Mesenchymal stem cell (in vitro differentiated cells and primary cell): Measurements from ENCODE around the gene LRIF1.

Source experiments
- DNase-seq: peaks from one replicate; pipeline ENCODE4 v3.0.0-alpha.2; 2013
- H2AFZ ChIP-seq: one replicate; pipeline ENCODE4 v1.6.1; 2013; ENCODE audit warnings: low read depth, mild to moderate bottlenecking, control low read depth, inconsistent platforms, low read length, moderate library complexity
- H2AK5ac ChIP-seq: 2 replicates; pipeline ENCODE4 v1.6.1; 2013; ENCODE audit warnings: low read length, moderate library complexity, mild to moderate bottlenecking, inconsistent platforms; ENCODE audit not compliant: severe bottlenecking
- H2BK120ac ChIP-seq: one replicate; pipeline ENCODE4 v1.6.1; 2013; ENCODE audit warnings: low read depth, mild to moderate bottlenecking, inconsistent platforms, low read length, moderate library complexity
- H2BK12ac ChIP-seq, 2 experiments: one replicate each; pipeline ENCODE4 v1.6.1; 2013; ENCODE audit warnings: inconsistent platforms in 2 of 2, low read length in 2 of 2, mild to moderate bottlenecking in 2 of 2, moderate library complexity in 2 of 2, control low read depth in 1 of 2
- H2BK15ac ChIP-seq: one replicate; pipeline ENCODE4 v1.6.1; 2013; ENCODE audit warnings: mild to moderate bottlenecking, low read depth, inconsistent platforms; ENCODE audit not compliant: poor library complexity, severe bottlenecking
- H2BK5ac ChIP-seq: 2 replicates; pipeline ENCODE4 v1.6.1; 2013; ENCODE audit warnings: low read depth, mild to moderate bottlenecking, low read length, control low read depth, inconsistent platforms; ENCODE audit not compliant: poor library complexity, severe bottlenecking
- H3K14ac ChIP-seq, 2 experiments: one replicate each; pipeline ENCODE4 v1.6.1; 2013; ENCODE audit warnings: inconsistent platforms in 2 of 2, low read length in 2 of 2, control low read depth in 1 of 2, mild to moderate bottlenecking in 1 of 2, moderate library complexity in 1 of 2
- H3K18ac ChIP-seq, 2 experiments: one replicate each; pipeline ENCODE4 v1.6.1; 2013; ENCODE audit warnings: inconsistent platforms in 2 of 2, low read length in 2 of 2, control low read depth in 1 of 2, low read depth in 1 of 2, mild to moderate bottlenecking in 1 of 2
- H3K23ac ChIP-seq, 2 experiments: one replicate each; pipeline ENCODE4 v1.6.1; 2013; ENCODE audit warnings: inconsistent platforms in 2 of 2, low read length in 2 of 2, mild to moderate bottlenecking in 2 of 2, moderate library complexity in 2 of 2, control low read depth in 1 of 2
- H3K27ac ChIP-seq: 2 replicates; pipeline ENCODE4 v1.5.1; 2013; ENCODE audit warnings: mild to moderate bottlenecking, moderate library complexity, low read length, control low read depth, inconsistent platforms; ENCODE audit not compliant: poor library complexity, severe bottlenecking
- H3K27me3 ChIP-seq, 2 experiments: 2 replicates each; pipeline versions ENCODE4 v1.6.1 to v1.7.0; 2013; ENCODE audit warnings: low read length in 2 of 2, mild to moderate bottlenecking in 2 of 2, moderate library complexity in 2 of 2, control low read depth in 1 of 2, inconsistent platforms in 1 of 2; ENCODE audit not compliant: control insufficient read depth in 1 of 2, insufficient read depth in 1 of 2
- H3K36me3 ChIP-seq, 2 experiments: 2 replicates each; pipeline versions ENCODE4 v1.6.1 to v1.7.0; 2013; ENCODE audit warnings: low read length in 2 of 2, control low read depth in 1 of 2, inconsistent platforms in 1 of 2, low read depth in 1 of 2, mild to moderate bottlenecking in 1 of 2; ENCODE audit not compliant: insufficient read depth in 2 of 2, control insufficient read depth in 1 of 2
- H3K4ac ChIP-seq, 2 experiments: one replicate each; pipeline ENCODE4 v1.6.1; 2013; ENCODE audit warnings: inconsistent platforms in 2 of 2, low read length in 2 of 2, mild to moderate bottlenecking in 2 of 2, moderate library complexity in 2 of 2, control low read depth in 1 of 2, low read depth in 1 of 2
- H3K4me1 ChIP-seq: 2 replicates; pipeline ENCODE4 v1.6.1; 2013; ENCODE audit warnings: low read depth, low read length, control low read depth; ENCODE audit not compliant: control insufficient read depth, insufficient read depth
- H3K4me2 ChIP-seq: 2 replicates; pipeline ENCODE4 v1.6.1; 2013; ENCODE audit warnings: low read length, mild to moderate bottlenecking, inconsistent platforms; ENCODE audit not compliant: poor library complexity, severe bottlenecking
- H3K4me3 ChIP-seq, 2 experiments: 2 replicates each; pipeline versions ENCODE4 v1.5.1 to v1.7.0; 2013; ENCODE audit warnings: low read length in 2 of 2, mild to moderate bottlenecking in 2 of 2, control low read depth in 1 of 2, low read depth in 1 of 2; ENCODE audit not compliant: insufficient read depth in 1 of 2
- H3K79me1 ChIP-seq: replicated peaks from 2 replicates; pipeline ENCODE4 v1.6.1; 2013; ENCODE audit warnings: mild to moderate bottlenecking, control low read depth, low read length, inconsistent platforms; ENCODE audit not compliant: poor library complexity, severe bottlenecking
- H3K9ac ChIP-seq: 2 replicates; pipeline ENCODE4 v1.7.0; 2013; ENCODE audit warnings: mild to moderate bottlenecking, low read length, moderate library complexity
- H3K9me3 ChIP-seq: 2 replicates; pipeline ENCODE4 v1.7.0; 2013; ENCODE audit warnings: mild to moderate bottlenecking, low read length; ENCODE audit not compliant: control insufficient read depth
- H4K8ac ChIP-seq: one replicate; pipeline ENCODE4 v1.6.1; 2013; ENCODE audit warnings: inconsistent platforms, mild to moderate bottlenecking, low read length, moderate library complexity
- H4K91ac ChIP-seq: one replicate; pipeline ENCODE4 v1.6.1; 2013; ENCODE audit warnings: mild to moderate bottlenecking, low read length, inconsistent platforms
- WGBS: methylation state at CpG from one replicate; pipeline ENCODE4 v1.1.7; 2013; ENCODE audit warnings: mixed read lengths; 5-methylcytosine and 5-hydroxymethylcytosine counted together

The LRIF1 gene

DNA sequence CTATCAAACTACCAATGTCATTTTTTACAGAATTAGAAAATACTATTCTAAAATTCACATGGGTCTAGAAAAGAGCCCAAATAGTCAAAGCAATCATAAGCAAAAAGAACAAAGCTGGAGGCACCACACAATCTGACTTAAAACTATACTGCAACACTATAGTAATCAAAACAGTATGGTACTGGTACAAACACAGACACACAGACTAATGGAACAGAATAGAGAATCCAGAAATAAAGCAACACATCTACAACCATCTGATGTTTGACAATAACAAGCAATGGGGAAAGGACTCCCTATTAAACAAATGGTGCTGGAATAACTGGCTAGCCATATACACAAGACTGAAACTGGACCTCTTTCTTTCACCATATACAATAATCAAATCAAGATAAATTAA lies 50.9 kb downstream of the LRIF1 start:
- no peak overlapping the region for H2BK15ac ChIP-seq
- no peak overlapping the region for H2BK5ac ChIP-seq
- no peak overlapping the region for H3K27ac ChIP-seq
- H3K4ac ChIP-seq: no peak overlapping the region
- H3K79me1 ChIP-seq: no peaks in the 10 kb centered on the region
- H3K9ac ChIP-seq: no peak overlapping the region
- no peaks in the 10 kb centered on the region for H3K4me1 ChIP-seq
- no peak for DNase-seq
- H3K36me3 ChIP-seq: no peaks in the 10 kb centered on the region
- H3K18ac ChIP-seq: no peak overlapping the region
- H2AK5ac ChIP-seq: no peak overlapping the region
- H4K91ac ChIP-seq: no peak overlapping the region
- no peak overlapping the region for H3K23ac ChIP-seq
- H4K8ac ChIP-seq: no peak overlapping the region
- no peak overlapping the region for H3K4me2 ChIP-seq
- no peak overlapping the region for H3K4me3 ChIP-seq
- no peak overlapping the region for H2AFZ ChIP-seq
- H3K27me3 ChIP-seq: no peaks in the 10 kb centered on the region
- no peak overlapping the region for H2BK120ac ChIP-seq
- H3K9me3 ChIP-seq: peaks cover 7% of the 10 kb centered on the region
- no peak overlapping the region for H3K14ac ChIP-seq
- H2BK12ac ChIP-seq: no peak overlapping the region

DNA sequence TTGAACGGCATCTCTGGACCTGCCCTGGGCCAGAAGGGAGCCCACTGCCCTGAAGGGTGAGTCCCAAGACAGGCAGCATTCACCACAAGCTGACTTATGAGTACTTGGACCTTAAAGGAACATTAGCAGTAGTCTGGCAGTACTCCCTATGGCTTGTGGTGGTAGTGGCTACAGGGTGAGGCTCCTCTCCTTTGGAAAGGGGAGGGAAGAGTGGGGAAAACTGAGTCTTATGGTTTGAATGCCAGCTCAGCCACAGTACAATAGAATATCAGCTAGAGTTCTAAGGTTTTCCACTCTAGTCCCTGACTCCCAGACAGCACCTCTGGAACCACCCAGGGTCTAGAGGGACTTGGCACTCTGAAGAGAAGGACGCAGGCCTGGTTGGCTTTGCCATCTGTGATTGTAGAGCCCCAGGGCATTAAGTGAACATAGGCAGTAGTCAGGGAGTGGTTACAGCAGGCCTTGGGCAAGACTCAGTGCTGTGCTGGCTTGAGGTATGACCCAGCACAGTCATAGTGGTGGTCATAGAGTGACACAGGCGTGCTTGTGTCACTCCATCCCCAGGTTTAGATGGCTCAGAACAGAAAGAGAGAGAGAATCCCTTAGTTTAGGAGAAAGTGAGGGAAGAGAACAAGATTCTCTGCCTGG lies 59.7 kb downstream of the LRIF1 start:
- Histone ChIP-seq H2AFZ (no peak overlapping the region), H3K27ac (no peak overlapping the region), H2BK15ac (no peak overlapping the region), H3K14ac (no peak overlapping the region), H3K27me3 (no peaks in the 10 kb centered on the region), H3K79me1 (no peaks in the 10 kb centered on the region), H3K4me1 (no peaks in the 10 kb centered on the region), H3K36me3 (no peaks in the 10 kb centered on the region), H2BK12ac (no peak overlapping the region), H3K4me2 (no peak overlapping the region), H3K4me3 (no peak overlapping the region), H4K8ac (no peak overlapping the region), H2AK5ac (no peak overlapping the region), H4K91ac (no peak overlapping the region), H3K9ac (no peak overlapping the region), H3K18ac (no peak overlapping the region), H3K23ac (no peak overlapping the region), H3K9me3 (no peaks in the 10 kb centered on the region), H2BK5ac (no peak overlapping the region), H3K4ac (no peak overlapping the region), H2BK120ac (no peak overlapping the region)
- WGBS: 54% methylated on average over 3 of the region's 3 CpGs
- no peak for DNase-seq

DNA sequence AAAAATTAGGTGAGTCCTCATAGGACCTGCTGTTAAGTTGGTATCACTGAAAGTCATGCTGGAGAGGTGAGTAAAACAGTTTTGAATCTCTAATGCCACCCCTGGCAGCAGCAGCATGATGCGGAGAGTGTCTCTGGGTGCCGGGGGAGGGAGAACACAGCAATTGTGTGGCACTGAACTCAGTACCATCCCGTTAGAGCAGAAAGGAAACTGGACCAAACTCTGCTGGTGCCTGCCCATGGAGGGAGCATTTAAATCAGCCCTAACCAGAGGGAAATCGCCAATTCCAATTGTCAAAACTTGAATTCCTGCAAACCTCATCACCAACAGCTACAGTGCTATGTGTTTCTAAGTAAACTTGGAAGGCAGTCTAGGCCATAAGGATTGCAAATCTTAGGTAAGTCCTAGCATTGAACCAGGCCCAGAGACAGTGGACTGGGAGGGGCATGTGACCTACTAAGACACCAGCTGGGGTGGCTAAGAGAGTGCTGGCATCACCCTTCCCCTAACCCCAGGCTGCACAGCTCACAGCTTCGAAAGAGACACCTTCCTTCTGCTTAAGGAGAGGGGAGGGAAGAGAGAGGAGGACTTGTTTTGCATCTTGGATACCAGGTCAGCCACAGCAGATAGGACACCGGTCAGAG lies 60.8 kb downstream of the LRIF1 start:
- H3K79me1 ChIP-seq: no peaks in the 10 kb centered on the region
- H3K9ac ChIP-seq: no peak overlapping the region
- H3K18ac ChIP-seq: no peak overlapping the region
- H2AK5ac ChIP-seq: no peak overlapping the region
- H3K14ac ChIP-seq: no peak overlapping the region
- H3K9me3 ChIP-seq: no peaks in the 10 kb centered on the region
- no peak overlapping the region for H2BK12ac ChIP-seq
- no peak overlapping the region for H3K27ac ChIP-seq
- no peak overlapping the region for H4K91ac ChIP-seq
- H2BK5ac ChIP-seq: no peak overlapping the region
- H2BK15ac ChIP-seq: no peak overlapping the region
- H2AFZ ChIP-seq: no peak overlapping the region
- H3K4ac ChIP-seq: no peak overlapping the region
- H3K23ac ChIP-seq: no peak overlapping the region
- H3K27me3 ChIP-seq: no peaks in the 10 kb centered on the region
- H3K4me2 ChIP-seq: no peak overlapping the region
- WGBS: 75% methylated on average over 5 of the region's 6 CpGs
- H2BK120ac ChIP-seq: no peak overlapping the region
- no peak overlapping the region for H3K4me3 ChIP-seq
- DNase-seq: no peak
- no peaks in the 10 kb centered on the region for H3K4me1 ChIP-seq
- H4K8ac ChIP-seq: no peak overlapping the region
- no peaks in the 10 kb centered on the region for H3K36me3 ChIP-seq

DNA sequence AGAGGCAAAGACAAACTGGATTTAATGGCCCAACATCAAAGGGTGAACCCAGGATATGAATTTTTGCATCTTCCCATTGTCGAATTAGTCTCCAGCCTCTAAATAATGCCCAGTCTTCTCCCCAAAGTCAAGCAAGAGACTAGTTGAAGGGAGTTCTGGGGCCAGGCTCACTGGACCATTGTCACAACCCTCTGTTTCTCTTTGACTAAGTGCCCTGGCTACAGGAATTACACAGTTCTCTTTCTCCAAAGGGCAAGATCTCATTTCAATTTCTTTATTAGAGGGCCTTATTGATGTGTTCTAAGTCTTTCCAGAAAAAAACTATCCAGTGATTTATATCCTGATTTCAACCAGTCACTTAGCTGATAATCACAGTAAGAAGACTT lies 64.3 kb downstream of the LRIF1 start:
- Histone ChIP-seq H4K8ac (no peak overlapping the region), H3K79me1 (no peaks in the 10 kb centered on the region), H2BK120ac (no peak overlapping the region), H3K23ac (no peak overlapping the region), H3K9ac (no peak overlapping the region), H3K14ac (no peak overlapping the region), H2BK5ac (no peak overlapping the region), H3K27me3 (no peaks in the 10 kb centered on the region), H2BK12ac (no peak overlapping the region), H3K18ac (no peak overlapping the region), H3K27ac (no peak overlapping the region), H2BK15ac (no peak overlapping the region), H3K4me1 (no peaks in the 10 kb centered on the region), H2AFZ (no peak overlapping the region), H3K4me3 (no peak overlapping the region), H3K9me3 (no peaks in the 10 kb centered on the region), H4K91ac (no peak overlapping the region), H3K4ac (no peak overlapping the region), H3K36me3 (no peaks in the 10 kb centered on the region), H2AK5ac (no peak overlapping the region), H3K4me2 (no peak overlapping the region)
- DNase-seq: no peak
- 54% methylated on average over 1 of the region's 1 CpG for WGBS
